ENCODE measurements around the gene CLDN1. TPM values are rescaled to one million over a fixed set of nuclear protein-coding genes. Genes with fewer than 3 reads are reported as not detected.

Gene CLDN1, protein sequence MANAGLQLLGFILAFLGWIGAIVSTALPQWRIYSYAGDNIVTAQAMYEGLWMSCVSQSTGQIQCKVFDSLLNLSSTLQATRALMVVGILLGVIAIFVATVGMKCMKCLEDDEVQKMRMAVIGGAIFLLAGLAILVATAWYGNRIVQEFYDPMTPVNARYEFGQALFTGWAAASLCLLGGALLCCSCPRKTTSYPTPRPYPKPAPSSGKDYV
- 28.4 and 42.7 TPM in 2 replicates for total RNA-seq (2016; rRNA removed; fragmentation: Illumina TruSeq; extraction: Trizol)
- total RNA-seq (2016; cell fraction: cytosol; rRNA removed; fragmentation: Illumina TruSeq; extraction: Trizol; ENCODE audit: low read depth): 4.8 and 5.9 TPM in 2 replicates
- total RNA-seq (2016; cell fraction: insoluble cytoplasmic fraction; rRNA removed; fragmentation: Illumina TruSeq; extraction: Trizol): 24.2 and 41.3 TPM in 2 replicates
- total RNA-seq (2016; cell fraction: membrane; rRNA removed; fragmentation: Illumina TruSeq; extraction: Trizol): 19.5 and 23.7 TPM in 2 replicates
- total RNA-seq (2016; cell fraction: nucleus; rRNA removed; fragmentation: Illumina TruSeq; extraction: Trizol): 63.1 and 68.0 TPM in 2 replicates
- polyA plus RNA-seq (2011; rRNA removed): 39.2 and 51.6 TPM in 2 replicates
- polyA plus RNA-seq (2011; cell fraction: cytosol; rRNA removed): 33.7 and 47.9 TPM in 2 replicates
- 21.1 and 21.8 TPM in 2 replicates for polyA plus RNA-seq (2011; cell fraction: nucleus; rRNA removed)
- 38.6 and 44.4 TPM in 2 replicates for polyA plus RNA-seq (2012)
- polyA plus RNA-seq (2016; cell fraction: cytosol; fragmentation: Illumina TruSeq; extraction: Trizol; ENCODE audit: low read depth): 5.2 and 5.3 TPM in 2 replicates
- polyA plus RNA-seq (2016; cell fraction: insoluble cytoplasmic fraction; fragmentation: Illumina TruSeq; extraction: Trizol; ENCODE audit: low read depth): 44.8 and 48.8 TPM in 2 replicates
- 13.1 and 16.5 TPM in 2 replicates for polyA plus RNA-seq (2016; cell fraction: membrane; fragmentation: Illumina TruSeq; extraction: Trizol; ENCODE audit: low read depth)
- 112 and 120 TPM in 2 replicates for polyA plus RNA-seq (2016; cell fraction: nucleus; fragmentation: Illumina TruSeq; extraction: Trizol; ENCODE audit: insufficient read depth, low read depth)
- 8.7 and 69.0 TPM in 2 replicates for polyA minus RNA-seq (2011; rRNA and poly(A)+ RNA removed; ENCODE audit: low replicate concordance)
- 29.5 and 33.8 TPM in 2 replicates for polyA minus RNA-seq (2011; cell fraction: cytosol; rRNA and poly(A)+ RNA removed)
- polyA minus RNA-seq (2011; cell fraction: nucleus; rRNA and poly(A)+ RNA removed): 66.9 and 68.6 TPM in 2 replicates
- Bru-seq, nascent RNA: percentile 94 among the genes with signal in this experiment
- percentile 98 among the genes with signal in this experiment for BruChase-seq, experiment 1, labeled RNA remaining after a 6-hour chase
- BruChase-seq, experiment 2, labeled RNA remaining after a 2-hour chase: percentile 95 among the genes with signal in this experiment
- long read RNA-seq, experiment 1, transcript CLDN1-201 (4 exons, 3,481 nt): major isoform, 27 of 30 reads
- long read RNA-seq, experiment 1, partial matches to known transcripts: 0 of 30 reads
- long read RNA-seq, experiment 1, other reads (novel, unspliced or antisense): 3 of 30 reads
- long read RNA-seq, experiment 2, transcript CLDN1-201 (4 exons, 3,481 nt): major isoform, 38 of 190 reads
- long read RNA-seq, experiment 2, partial matches to known transcripts: 2 of 190 reads
- long read RNA-seq, experiment 2, other reads (novel, unspliced or antisense): 150 of 190 reads

DNA sequence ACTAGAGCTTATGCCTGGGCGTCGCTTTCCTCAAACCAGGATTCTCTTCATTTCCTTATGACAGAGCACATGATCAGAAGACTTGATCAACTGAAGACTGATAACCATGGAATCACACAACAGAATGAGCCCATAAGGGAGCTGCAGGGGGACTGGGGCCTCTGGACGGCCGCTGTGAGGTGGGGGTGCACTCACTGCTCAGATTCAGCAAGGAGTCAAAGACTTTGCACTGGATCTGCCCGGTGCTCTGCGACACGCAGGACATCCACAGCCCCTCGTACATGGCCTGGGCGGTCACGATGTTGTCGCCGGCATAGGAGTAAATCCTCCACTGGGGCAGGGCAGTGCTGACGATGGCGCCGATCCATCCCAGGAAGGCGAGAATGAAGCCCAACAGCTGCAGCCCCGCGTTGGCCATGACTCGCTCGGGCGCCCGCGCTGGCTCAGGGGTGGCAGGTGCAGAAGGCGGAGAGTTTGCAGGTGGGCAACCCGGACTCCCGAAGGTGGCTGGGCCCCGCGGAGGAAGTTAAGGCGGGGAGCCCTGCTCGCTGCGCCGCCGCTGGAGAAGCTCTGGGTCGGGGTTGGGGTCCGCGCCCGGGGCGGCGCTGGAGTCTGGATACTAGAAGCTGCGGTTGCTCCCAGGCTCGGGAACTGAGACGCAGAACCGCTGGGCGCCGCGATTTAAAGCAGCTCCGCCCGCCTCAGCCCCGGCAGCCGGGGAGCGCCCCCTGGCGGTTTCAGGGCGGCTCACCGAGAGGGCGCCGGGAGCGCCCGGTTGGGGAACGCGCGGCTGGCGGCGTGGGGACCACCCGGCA lies at the start of gene CLDN1:
Gene CLDN1, minus strand, starts transcription at position 658 of the 815 bp plus-strand sequence. Its CDS starts 240 bp downstream, at position 418.
- peak; percentile 70 for DNase-seq (ENCODE audit: low spot score)
- H3K36me3 ChIP-seq (replicated peaks in 1 of 2; ENCODE audit: control insufficient read depth in 1 of 2, insufficient read depth in 2 of 2, low read length in 2 of 2): no peaks in the 10 kb centered on the region
- CTCF ChIA-PET (ENCODE audit: low intra/inter-chr PET ratio, low total read pairs): interaction anchor here (1.2 to 2.5 kb wide), 3 partner anchors 62 to 103 kb away, joined by 3 to 22 read pairs (median 5); no protein-coding TSS in a partner anchor
- ATAC-seq: peak; percentile 94
- peaks cover 51% of the 10 kb centered on the region for H3K79me2 ChIP-seq (ENCODE audit: insufficient read depth, low read length)
- peaks cover 48% of the 10 kb centered on the region for H3K4me1 ChIP-seq (ENCODE audit: insufficient read depth, low read length)
- WGBS (ENCODE audit: low lambda C conversion rate): 7% methylated on average over 3 of the region's 64 CpGs
- H3K9me3 ChIP-seq (ENCODE audit: low read length): no peaks in the 10 kb centered on the region
- in situ Hi-C loops (cut with HindIII; ENCODE audit: extremely low pct_ligation_motif_present, low pct_unique_long_range_greater_than_20kb) (loop anchor here (5.0 to 10.0 kb wide), 3 partner anchors 63 to 347 kb away; partner anchors contain the start of gene CLDN16), intact Hi-C loops (cut with micrococcal nuclease; ENCODE audit: unreplicated experiment) (loop anchor here (1.0 to 10.0 kb wide), 6 partner anchors 62 to 1437 kb away; no protein-coding TSS in a partner anchor)
- BruUV-seq (replicated peaks): TSS peak; percentile 57
- no peaks in the 10 kb centered on the region; a peak in 1 of 5 replicates for H3K27me3 ChIP-seq (ENCODE audit: control insufficient read depth in 1 of 2, insufficient read depth in 2 of 2, low read length in 2 of 2)
- peak within 1 kb of the TSS; percentile 76 for H2AFZ ChIP-seq (ENCODE audit: low read length)
- H4K20me1 ChIP-seq (ENCODE audit: insufficient read depth, low read length): peaks cover 7% of the 10 kb centered on the region; the same call in 1 of the 2 replicates
- peak within 1 kb of the TSS; percentile 72 for H3K27ac ChIP-seq (ENCODE audit: extremely low read length, insufficient read depth, low read length)
- H3K9ac ChIP-seq (ENCODE audit: insufficient read depth, low read depth, low read length): peak within 1 kb of the TSS; percentile 72
- peak within 1 kb of the TSS; percentile 96 for H3K4me2 ChIP-seq (ENCODE audit: low read depth, low read length)
- H3K4me3 ChIP-seq (replicated peaks in 1 of 3; ENCODE audit: insufficient read depth in 1 of 3, low read depth in 2 of 3, low read length in 3 of 3): peak within 1 kb of the TSS; percentile 92 to 96 (median 95)
- POLR2A ChIA-PET: interaction anchor here (0.7 to 4.9 kb wide), 18 partner anchors 8 to 360 kb away, joined by 3 to 54 read pairs (median 6); no protein-coding TSS in a partner anchor
- no peak for FAIRE-seq
- TF ChIP-seq, protein P1, sequence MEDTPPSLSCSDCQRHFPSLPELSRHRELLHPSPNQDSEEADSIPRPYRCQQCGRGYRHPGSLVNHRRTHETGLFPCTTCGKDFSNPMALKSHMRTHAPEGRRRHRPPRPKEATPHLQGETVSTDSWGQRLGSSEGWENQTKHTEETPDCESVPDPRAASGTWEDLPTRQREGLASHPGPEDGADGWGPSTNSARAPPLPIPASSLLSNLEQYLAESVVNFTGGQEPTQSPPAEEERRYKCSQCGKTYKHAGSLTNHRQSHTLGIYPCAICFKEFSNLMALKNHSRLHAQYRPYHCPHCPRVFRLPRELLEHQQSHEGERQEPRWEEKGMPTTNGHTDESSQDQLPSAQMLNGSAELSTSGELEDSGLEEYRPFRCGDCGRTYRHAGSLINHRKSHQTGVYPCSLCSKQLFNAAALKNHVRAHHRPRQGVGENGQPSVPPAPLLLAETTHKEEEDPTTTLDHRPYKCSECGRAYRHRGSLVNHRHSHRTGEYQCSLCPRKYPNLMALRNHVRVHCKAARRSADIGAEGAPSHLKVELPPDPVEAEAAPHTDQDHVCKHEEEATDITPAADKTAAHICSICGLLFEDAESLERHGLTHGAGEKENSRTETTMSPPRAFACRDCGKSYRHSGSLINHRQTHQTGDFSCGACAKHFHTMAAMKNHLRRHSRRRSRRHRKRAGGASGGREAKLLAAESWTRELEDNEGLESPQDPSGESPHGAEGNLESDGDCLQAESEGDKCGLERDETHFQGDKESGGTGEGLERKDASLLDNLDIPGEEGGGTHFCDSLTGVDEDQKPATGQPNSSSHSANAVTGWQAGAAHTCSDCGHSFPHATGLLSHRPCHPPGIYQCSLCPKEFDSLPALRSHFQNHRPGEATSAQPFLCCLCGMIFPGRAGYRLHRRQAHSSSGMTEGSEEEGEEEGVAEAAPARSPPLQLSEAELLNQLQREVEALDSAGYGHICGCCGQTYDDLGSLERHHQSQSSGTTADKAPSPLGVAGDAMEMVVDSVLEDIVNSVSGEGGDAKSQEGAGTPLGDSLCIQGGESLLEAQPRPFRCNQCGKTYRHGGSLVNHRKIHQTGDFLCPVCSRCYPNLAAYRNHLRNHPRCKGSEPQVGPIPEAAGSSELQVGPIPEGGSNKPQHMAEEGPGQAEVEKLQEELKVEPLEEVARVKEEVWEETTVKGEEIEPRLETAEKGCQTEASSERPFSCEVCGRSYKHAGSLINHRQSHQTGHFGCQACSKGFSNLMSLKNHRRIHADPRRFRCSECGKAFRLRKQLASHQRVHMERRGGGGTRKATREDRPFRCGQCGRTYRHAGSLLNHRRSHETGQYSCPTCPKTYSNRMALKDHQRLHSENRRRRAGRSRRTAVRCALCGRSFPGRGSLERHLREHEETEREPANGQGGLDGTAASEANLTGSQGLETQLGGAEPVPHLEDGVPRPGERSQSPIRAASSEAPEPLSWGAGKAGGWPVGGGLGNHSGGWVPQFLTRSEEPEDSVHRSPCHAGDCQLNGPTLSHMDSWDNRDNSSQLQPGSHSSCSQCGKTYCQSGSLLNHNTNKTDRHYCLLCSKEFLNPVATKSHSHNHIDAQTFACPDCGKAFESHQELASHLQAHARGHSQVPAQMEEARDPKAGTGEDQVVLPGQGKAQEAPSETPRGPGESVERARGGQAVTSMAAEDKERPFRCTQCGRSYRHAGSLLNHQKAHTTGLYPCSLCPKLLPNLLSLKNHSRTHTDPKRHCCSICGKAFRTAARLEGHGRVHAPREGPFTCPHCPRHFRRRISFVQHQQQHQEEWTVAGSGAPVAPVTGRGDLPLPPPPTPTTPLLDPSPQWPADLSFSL (CRISPR knock-in tag; IDR thresholded peaks at IDR 0.05): no peak; the same call in 1 of the 2 replicates
- TF ChIP-seq PHB2 (IDR thresholded peaks at IDR 0.05; ENCODE audit: partially characterized antibody): no peak
- TF ChIP-seq, protein P2, sequence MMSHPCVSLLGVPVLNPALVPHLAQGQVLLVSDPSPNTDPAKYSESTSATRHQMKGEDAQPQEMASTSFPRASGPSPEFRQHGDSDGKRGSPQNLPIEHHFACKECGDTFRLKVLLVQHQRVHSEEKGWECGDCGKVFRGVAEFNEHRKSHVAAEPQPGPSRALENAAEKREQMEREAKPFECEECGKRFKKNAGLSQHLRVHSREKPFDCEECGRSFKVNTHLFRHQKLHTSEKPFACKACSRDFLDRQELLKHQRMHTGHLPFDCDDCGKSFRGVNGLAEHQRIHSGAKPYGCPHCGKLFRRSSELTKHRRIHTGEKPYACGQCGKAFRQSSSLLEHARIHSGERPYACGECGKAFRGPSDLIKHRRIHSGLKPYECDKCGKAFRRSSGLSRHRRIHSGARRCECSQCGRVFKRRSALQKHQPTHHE (CRISPR knock-in tag; IDR thresholded peaks at IDR 0.05; ENCODE audit: borderline replicate concordance): peak; percentile 62; the same call in 1 of the 2 replicates
